Psoas muscle (tissue), 8 donors: Measurements from ENCODE around the gene ELMO1. TPM values are rescaled to one million over a fixed set of nuclear protein-coding genes. Genes with fewer than 3 reads are reported as not detected.

Source experiments
- ATAC-seq, 4 donors: fragments of 200-7000 bp; cut with Tn5 transposase; one replicate each; pipeline ENCODE4 v1.9.1; 2020; ENCODE audit warnings: moderate library complexity in 3 of 4, mild to moderate bottlenecking in 2 of 4
- DNase-seq, 2 donors: peaks; one replicate each; pipeline ENCODE4 v3.0.0-alpha.2; 2020
- H3K27ac ChIP-seq: fragments of 200-600 bp; one replicate; pipeline ENCODE4 v1.8.0; 2022
- H3K27me3 ChIP-seq, 3 donors: fragments of 200-600 bp in 1 of 3; one replicate each; pipeline versions ENCODE4 v1.6.1 to v1.8.0; 2013 to 2022; ENCODE audit warnings: low read length in 2 of 3, mild to moderate bottlenecking in 2 of 3, moderate library complexity in 1 of 3; ENCODE audit not compliant: insufficient read depth in 3 of 3
- H3K36me3 ChIP-seq, 2 donors: fragments of 200-600 bp in 1 of 2; one replicate each; pipeline versions ENCODE4 v1.6.1 to v1.8.0; 2013 to 2022; ENCODE audit warnings: low read depth in 1 of 2, mild to moderate bottlenecking in 1 of 2, moderate library complexity in 1 of 2; ENCODE audit not compliant: insufficient read depth in 1 of 2
- H3K4me1 ChIP-seq: fragments of 200-600 bp; one replicate; pipeline ENCODE4 v1.8.0; 2022
- H3K4me3 ChIP-seq: fragments of 200-600 bp; one replicate; pipeline ENCODE4 v1.8.0; 2022; ENCODE audit warnings: mild to moderate bottlenecking
- H3K9me3 ChIP-seq: fragments of 200-600 bp; one replicate; pipeline ENCODE4 v1.8.0; 2022
- CTCF ChIP-seq: fragments of 200-600 bp; IDR thresholded peaks from one replicate; pipeline ENCODE4 v1.8.0; 2022; ENCODE audit warnings: antibody characterized with exemption
- WGBS, 3 donors: extraction: QIAGEN DNeasy Blood & Tissue Kit; methylation state at CpG; one replicate each; pipeline versions ENCODE4 v1.1.6 to v1.1.7; 2013; 5-methylcytosine and 5-hydroxymethylcytosine counted together
- intact Hi-C, 2 donors: fragments of 100-400 bp; cut with DNase I; formaldehyde crosslinking; loops; one replicate each; pipeline versions ENCODE4 v1.11.0 to v1.14.2; 2022
- polyA plus RNA-seq, 3 donors: library from polyadenylated mRNA; stranded (reverse); fragments of 200-250 nt; gene quantifications; one replicate each; pipeline ENCODE4 v1.2.3, GENCODE V29; 2013
- total RNA-seq, 4 donors: library from RNA; stranded (reverse); fragmentation: NEBNext Ultra II Directional in 2 of 4; extraction: Animal tissue kit (Norgen Biotek cat#: 25700) in 2 of 4; gene quantifications; one replicate each; pipeline versions ENCODE4 v1.2.1 to v1.2.4, GENCODE V29; 2021 to 2023
- donor health status: healthy with polysubstance abuse.
- donor health status: DM: no; HTN: no; CAD: no; lungs with moderate emphysema.
- donor health status: Bipolar disorder and iron deficiency.
- donor health status: healthy.
- donor health status: DM: yes; HTN: yes; CAD: no.
- donor health status: DM: no; HTN: no; CAD: no.
- donor health status: DM: no; HTN: no; CAD: no.
- donor health status: DM: yes; HTN: yes; CAD: no.

The ELMO1 gene
- total and polyA plus RNA-seq, 7 donors: 2.8 to 8.1 (median 6.9) TPM

- 95 to 96% (median 96%) methylated on average over 3 of the region's 3 CpGs for WGBS, 3 donors
- ATAC-seq (no peak), DNase-seq (no peak)
- H3K4me3 ChIP-seq: no peak overlapping the region
- peaks cover 0 to 4% (median 0%) of the 10 kb centered on the region in 3 donors for H3K27me3 ChIP-seq
- TF ChIP-seq CTCF: no peak
- H3K36me3 ChIP-seq: no peaks in the 10 kb centered on the region
- H3K9me3 ChIP-seq: no peaks in the 10 kb centered on the region
- no peak overlapping the region for H3K27ac ChIP-seq
- intact Hi-C loops: no loop called here
- no peaks in the 10 kb centered on the region for H3K4me1 ChIP-seq
These were observed 84.8 kb downstream of the ELMO1 start for GRCh38 chr7:37363536-37364491.

- WGBS, 3 donors: 72 to 93% (median 83%) methylated on average over 2 of the region's 2 CpGs
- DNase-seq: no peak
- TF ChIP-seq CTCF: no peak
- Histone ChIP-seq H3K27me3 (peaks cover 0 to 4% (median 0%) of the 10 kb centered on the region in 3 donors), H3K9me3 (no peaks in the 10 kb centered on the region), H3K4me1 (no peaks in the 10 kb centered on the region), H3K27ac (no peak overlapping the region), H3K4me3 (no peak overlapping the region), H3K36me3 (no peaks in the 10 kb centered on the region)
- no peak for ATAC-seq
- intact Hi-C loops: no loop called here
These were observed 85.9 kb downstream of the ELMO1 start for GRCh38 chr7:37362802-37363201.

- no peak for TF ChIP-seq CTCF
- DNase-seq (no peak), ATAC-seq (no peak)
- Histone ChIP-seq H3K36me3 (no peaks in the 10 kb centered on the region), H3K27me3 (no peaks in the 10 kb centered on the region), H3K9me3 (no peaks in the 10 kb centered on the region), H3K27ac (no peak overlapping the region), H3K4me1 (peaks cover 5% of the 10 kb centered on the region), H3K4me3 (no peak overlapping the region)
- 91 to 93% (median 92%) methylated on average over 2 of the region's 2 CpGs for WGBS, 3 donors
- intact Hi-C loops: no loop called here
These were observed 88.2 kb downstream of the ELMO1 start for GRCh38 chr7:37360484-37360883.

GRCh38 chr7:37359662-37360444 is 88.8 kb downstream of the ELMO1 start:
- ATAC-seq (no peak), DNase-seq (no peak)
- no peak overlapping the region for H3K4me3 ChIP-seq
- H3K4me1 ChIP-seq: peaks cover 8% of the 10 kb centered on the region
- no peaks in the 10 kb centered on the region for H3K27me3 ChIP-seq
- TF ChIP-seq CTCF: no peak
- 32 to 42% (median 35%) methylated on average over 11 of the region's 11 CpGs for WGBS, 3 donors
- no peaks in the 10 kb centered on the region for H3K36me3 ChIP-seq
- no peak overlapping the region for H3K27ac ChIP-seq
- H3K9me3 ChIP-seq: no peaks in the 10 kb centered on the region
- intact Hi-C loops: no loop called here
